Ovary (tissue), 9 donors: ENCODE results near the gene CXXC4. TPM values are rescaled to one million over a fixed set of nuclear protein-coding genes. Genes with fewer than 3 reads are reported as not detected.

Experiments
- DNase-seq, 5 donors: peaks; one replicate each; pipeline ENCODE4 v3.0.0-alpha.2; 2019 to 2020
- H3K27ac ChIP-seq, 2 donors: fragments of 200-600 bp; one replicate each; pipeline versions ENCODE4 v1.5.1 to v1.8.0; 2019 to 2022
- H3K27me3 ChIP-seq: fragments of 200-600 bp; one replicate; pipeline ENCODE4 v1.8.0; 2022
- H3K36me3 ChIP-seq: fragments of 200-600 bp; sonication (generic); one replicate; pipeline ENCODE4 v1.5.1; 2019
- H3K4me1 ChIP-seq: one replicate; pipeline ENCODE4 v1.8.1; 2013; ENCODE audit warnings: mild to moderate bottlenecking, moderate library complexity; ENCODE audit not compliant: insufficient read depth
- H3K4me3 ChIP-seq: fragments of 200-600 bp; sonication (generic); one replicate; pipeline ENCODE4 v1.5.1; 2017
- H3K9me3 ChIP-seq, 2 donors: fragments of 200-600 bp in 1 of 2; sonication (generic) in 1 of 2; one replicate each; pipeline versions ENCODE4 v1.5.1 to v1.8.1; 2013 to 2019; ENCODE audit warnings: mild to moderate bottlenecking in 1 of 2, moderate library complexity in 1 of 2
- CTCF ChIP-seq, 3 donors: fragments of 450-650 bp in 2 of 3; fragments of 200-600 bp in 1 of 3; IDR thresholded peaks; one replicate each; pipeline versions ENCODE4 v1.5.1 to v1.8.0; 2016 to 2022; ENCODE audit warnings: antibody characterized with exemption in 3 of 3, mild to moderate bottlenecking in 1 of 3
- EP300 ChIP-seq: sonication (generic); formaldehyde crosslinking; IDR thresholded peaks from one replicate; pipeline ENCODE4 v1.6.1; 2017; ENCODE audit warnings: antibody characterized with exemption
- POLR2A ChIP-seq: fragments of 450-650 bp; IDR thresholded peaks from one replicate; pipeline ENCODE4 v1.6.1; 2017; ENCODE audit warnings: antibody characterized with exemption, mild to moderate bottlenecking, moderate library complexity
- WGBS, 3 donors: extraction: QIAGEN DNeasy Blood & Tissue Kit in 1 of 3; methylation state at CpG; one replicate each; pipeline versions ENCODE4 v1.1.5 to v1.1.7; 2013 to 2017; 5-methylcytosine and 5-hydroxymethylcytosine counted together
- intact Hi-C, 4 donors: fragments of 100-400 bp; cut with DNase I; formaldehyde crosslinking; loops; one replicate each; pipeline versions ENCODE4 v1.11.0 to v1.15.1; 2022 to 2023
- polyA plus RNA-seq, 2 donors: library from polyadenylated mRNA; stranded (reverse); fragments of 200-250 nt in 1 of 2; fragments of 350-450 nt in 1 of 2; fragmentation: Illumina TruSeq in 1 of 2; extraction: RNeasy Lipid Tissue Mini Kit (QIAGEN cat#74804) in 1 of 2; gene quantifications; one replicate each; pipeline ENCODE4 v1.2.3, GENCODE V29; 2013 to 2014
- total RNA-seq, 7 donors: library from RNA; depleted of rRNA in 2 of 7; stranded (reverse); fragments of >200 nt in 2 of 7; fragmentation: NEBNext Ultra II Directional in 3 of 7; extraction: Animal tissue kit (Norgen Biotek cat#: 25700) in 3 of 7; gene quantifications; one replicate each; pipeline versions ENCODE4 v1.1.0 to v1.2.4, GENCODE V29; 2016 to 2023
- donor health status: DM: no; HTN: no; CAD: no; lungs with moderate emphysema.
- donor health status: DM: no; HTN: no; CAD: no.
- donor health status: Bipolar disorder and iron deficiency.
- donor health status: DM: yes; HTN: yes; CAD: no.
- donor health status: DM: no; HTN: no; CAD: no.
- donor health status: DM: yes; HTN: yes; CAD: no.

Gene CXXC4
- total and polyA plus RNA-seq, 9 donors = 1.3 to 10.6 (median 2.3) TPM

GRCh38 chr4:104488151-104488550, 6.5 kb downstream of the CXXC4 start:
- intact Hi-C loops = no loop called here
- no peak for DNase-seq
- H3K4me1 ChIP-seq = no peaks in the 10 kb centered on the region
- H3K4me3 ChIP-seq = no peak overlapping the region
- WGBS, 3 donors = 93 to 98% (median 93%) methylated on average over 1 of the region's 1 CpG
- H3K27ac ChIP-seq = no peak overlapping the region
- no peaks in the 10 kb centered on the region for H3K9me3 ChIP-seq
- H3K27me3 ChIP-seq = no peaks in the 10 kb centered on the region
- TF ChIP-seq EP300 (no peak), POLR2A (no peak), CTCF (IDR thresholded peaks at IDR 0.05) (no peak)
- no peaks in the 10 kb centered on the region for H3K36me3 ChIP-seq

GRCh38 chr4:104486716-104487504, 7.8 kb downstream of the CXXC4 start:
- Histone ChIP-seq H3K4me3 (no peak overlapping the region), H3K36me3 (no peaks in the 10 kb centered on the region), H3K9me3 (no peaks in the 10 kb centered on the region), H3K27ac (no peak overlapping the region), H3K4me1 (no peaks in the 10 kb centered on the region), H3K27me3 (no peaks in the 10 kb centered on the region)
- intact Hi-C loops = no loop called here
- no peak for TF ChIP-seq POLR2A
- TF ChIP-seq CTCF (IDR thresholded peaks at IDR 0.05) = no peak
- TF ChIP-seq EP300 = no peak
- 87 to 94% (median 93%) methylated on average over 2 of the region's 2 CpGs for WGBS, 3 donors
- no peak for DNase-seq

DNA sequence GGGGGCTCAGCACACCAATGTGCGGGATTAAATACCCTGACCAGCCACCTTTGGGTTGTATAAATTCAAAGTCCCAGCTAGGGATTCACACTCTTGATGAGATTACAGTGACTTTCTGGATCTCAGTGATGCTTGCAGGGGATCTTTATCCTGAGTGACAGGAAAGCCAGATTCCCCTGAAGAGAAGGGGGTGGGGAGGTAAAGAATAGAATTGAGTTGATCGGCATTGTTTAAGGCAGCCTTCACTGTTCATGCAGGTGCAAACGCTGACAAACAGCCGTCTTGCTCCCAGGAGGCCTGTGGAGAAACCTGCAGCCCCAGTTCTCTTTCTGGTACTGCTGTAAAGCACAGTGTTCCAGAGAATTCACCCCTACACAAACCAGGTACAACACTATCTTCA, 19.0 kb downstream of the CXXC4 start:
- WGBS, 3 donors = 81 to 90% (median 84%) methylated on average over 4 of the region's 4 CpGs
- Histone ChIP-seq H3K4me1 (no peaks in the 10 kb centered on the region), H3K4me3 (no peak overlapping the region), H3K9me3 (no peaks in the 10 kb centered on the region), H3K36me3 (no peaks in the 10 kb centered on the region), H3K27me3 (no peaks in the 10 kb centered on the region), H3K27ac (no peak overlapping the region)
- DNase-seq = no peak
- intact Hi-C loops = no loop called here
- TF ChIP-seq EP300 (no peak), POLR2A (no peak), CTCF (IDR thresholded peaks at IDR 0.05) (no peak)

GRCh38 chr4:104472766-104473165, 21.9 kb downstream of the CXXC4 start:
- no peaks in the 10 kb centered on the region for H3K9me3 ChIP-seq
- H3K36me3 ChIP-seq = no peaks in the 10 kb centered on the region
- H3K27ac ChIP-seq = no peak overlapping the region
- TF ChIP-seq EP300 = no peak
- TF ChIP-seq CTCF (IDR thresholded peaks at IDR 0.05) = no peak
- TF ChIP-seq POLR2A = no peak
- no peak overlapping the region for H3K4me3 ChIP-seq
- no peaks in the 10 kb centered on the region for H3K27me3 ChIP-seq
- WGBS, 3 donors = 90 to 94% (median 92%) methylated on average over 1 of the region's 1 CpG
- DNase-seq = no peak
- intact Hi-C loops = no loop called here
- H3K4me1 ChIP-seq = no peaks in the 10 kb centered on the region
